Heart right ventricle (tissue), 16 donors: ENCODE measurements around the gene CCR6. TPM values are rescaled to one million over a fixed set of nuclear protein-coding genes. Genes with fewer than 3 reads are reported as not detected.
"Not testable (repeated sequence)": the region's sequence is repeated elsewhere in the genome, so short reads cannot be mapped to it uniquely, and the experiment has no call there.

Source experiments
- ATAC-seq, 8 donors: fragments of 200-7000 bp; cut with Tn5 transposase; one replicate each; pipeline ENCODE4 v1.9.1; 2020; ENCODE audit warnings: mild to moderate bottlenecking in 8 of 8, moderate library complexity in 8 of 8, moderate number of reproducible peaks in 1 of 8
- DNase-seq, 2 donors: peaks; one replicate each; pipeline ENCODE4 v3.0.0-alpha.2; 2020
- H3K27ac ChIP-seq, 10 donors: fragments of 200-600 bp; sonication (generic) in 2 of 10; one replicate each; pipeline versions ENCODE4 v1.5.0 to v1.8.0; 2020 to 2022; ENCODE audit warnings: mild to moderate bottlenecking in 3 of 10
- H3K27me3 ChIP-seq, 7 donors: fragments of 200-600 bp; one replicate each; pipeline ENCODE4 v1.8.0; 2021 to 2022; ENCODE audit warnings: mild to moderate bottlenecking in 2 of 7
- H3K36me3 ChIP-seq, 9 donors: fragments of 200-600 bp; sonication (generic) in 1 of 9; one replicate each; pipeline versions ENCODE4 v1.5.0 to v1.8.0; 2020 to 2022; ENCODE audit warnings: mild to moderate bottlenecking in 2 of 9
- H3K4me1 ChIP-seq, 9 donors: fragments of 200-600 bp; sonication (generic) in 1 of 9; one replicate each; pipeline versions ENCODE4 v1.5.0 to v1.8.0; 2020 to 2022; ENCODE audit warnings: mild to moderate bottlenecking in 4 of 9
- H3K4me3 ChIP-seq, 10 donors: fragments of 200-600 bp; sonication (generic) in 2 of 10; one replicate each; pipeline versions ENCODE4 v1.5.0 to v1.8.0; 2020 to 2022; ENCODE audit warnings: mild to moderate bottlenecking in 7 of 10, moderate library complexity in 2 of 10
- H3K9me3 ChIP-seq, 11 donors: fragments of 200-600 bp in 10 of 11; sonication (generic) in 2 of 11; one replicate each; pipeline versions ENCODE4 v1.5.0 to v1.8.0; 2013 to 2022; ENCODE audit warnings: mild to moderate bottlenecking in 2 of 11, control low read depth in 1 of 11, moderate library complexity in 1 of 11
- WGBS, 2 donors: extraction: QIAGEN DNeasy Blood & Tissue Kit; methylation state at CpG; one replicate each; pipeline ENCODE4 v1.1.7; 2013; ENCODE audit warnings: inconsistent platforms in 1 of 2; 5-methylcytosine and 5-hydroxymethylcytosine counted together
- intact Hi-C, 10 donors: fragments of 100-400 bp; cut with DNase I; formaldehyde crosslinking; loops; one replicate each; pipeline versions ENCODE4 v1.11.1 to v1.14.2; 2022
- polyA plus RNA-seq, 2 donors: library from polyadenylated mRNA; stranded (reverse); fragments of 200-250 nt; gene quantifications; one replicate each; pipeline ENCODE4 v1.2.3, GENCODE V29; 2013
- total RNA-seq, 10 donors: library from RNA; stranded (reverse); fragmentation: NEBNext Ultra II Directional in 3 of 10; extraction: Animal tissue kit (Norgen Biotek cat#: 25700) in 3 of 10; gene quantifications; one replicate each; pipeline versions ENCODE4 v1.2.1 to v1.2.4, GENCODE V29; 2021 to 2023
- TF ChIP-seq, protein P1 (sequence below), 9 donors: fragments of 200-600 bp; sonication (generic) in 2 of 9; IDR thresholded peaks; one replicate each; pipeline versions ENCODE4 v1.5.0 to v1.8.0; 2021 to 2022; ENCODE audit warnings: antibody characterized with exemption in 9 of 9, mild to moderate bottlenecking in 5 of 9, moderate library complexity in 1 of 9
- donor health status: Arrhythmogenic right ventricular cardiomyopathy.
- donor health status: ischemic (EF 13 %, LVEDD 7.1; RV severe dilation, severe dysfunction).
- donor health status: healthy with polysubstance abuse.
- donor health status: DM: no; HTN: yes; CAD: no.
- donor health status: DM: no; HTN: no; CAD: no.
- donor health status: ischemic (EF 25% LVEDD 6.9; RV normal size, moderate dysfunction).
- donor health status: ischemic (EF 25% LVEDD 5.7; RV mildly dilated, moderate dysfunction).
- donor health status: healthy.
- donor health status: DM: yes; HTN: yes; CAD: no.
- donor health status: Ischemic cardiomyopathy.
- donor health status: ischemic (EF 35%, LVEDD 5.7; RV mildly dilated, moderate dysfunction).
- donor health status: nonischemic (EF 11% LVEDD 7.7; RV severe dilation, severe dysfunction).
- donor health status: DM: yes; HTN: yes; CAD: no.
- donor health status: PGD.
- donor health status: ischemic (EF 29% LVEDD 5.4; RV normal size, mild dysfunction).
- donor health status: nonischemic (EF 23%, LVEDD 6.1; RV moderate dilation, normal function).

The CCR6 gene
- total and polyA plus RNA-seq, 12 donors: 0.13 to 0.37 (median 0.16) TPM; not detected in 9

- intact Hi-C loops: no loop called here
- no peak for ATAC-seq
- Histone ChIP-seq H3K27ac (no peak overlapping the region), H3K27me3 (peaks cover 0 to 49% (median 10%) of the 10 kb centered on the region in 7 donors), H3K9me3 (no peaks in the 10 kb centered on the region), H3K4me3 (no peak overlapping the region), H3K36me3 (no peaks in the 10 kb centered on the region), H3K4me1 (no peaks in the 10 kb centered on the region)
- no peak for DNase-seq
- TF ChIP-seq, protein P1, sequence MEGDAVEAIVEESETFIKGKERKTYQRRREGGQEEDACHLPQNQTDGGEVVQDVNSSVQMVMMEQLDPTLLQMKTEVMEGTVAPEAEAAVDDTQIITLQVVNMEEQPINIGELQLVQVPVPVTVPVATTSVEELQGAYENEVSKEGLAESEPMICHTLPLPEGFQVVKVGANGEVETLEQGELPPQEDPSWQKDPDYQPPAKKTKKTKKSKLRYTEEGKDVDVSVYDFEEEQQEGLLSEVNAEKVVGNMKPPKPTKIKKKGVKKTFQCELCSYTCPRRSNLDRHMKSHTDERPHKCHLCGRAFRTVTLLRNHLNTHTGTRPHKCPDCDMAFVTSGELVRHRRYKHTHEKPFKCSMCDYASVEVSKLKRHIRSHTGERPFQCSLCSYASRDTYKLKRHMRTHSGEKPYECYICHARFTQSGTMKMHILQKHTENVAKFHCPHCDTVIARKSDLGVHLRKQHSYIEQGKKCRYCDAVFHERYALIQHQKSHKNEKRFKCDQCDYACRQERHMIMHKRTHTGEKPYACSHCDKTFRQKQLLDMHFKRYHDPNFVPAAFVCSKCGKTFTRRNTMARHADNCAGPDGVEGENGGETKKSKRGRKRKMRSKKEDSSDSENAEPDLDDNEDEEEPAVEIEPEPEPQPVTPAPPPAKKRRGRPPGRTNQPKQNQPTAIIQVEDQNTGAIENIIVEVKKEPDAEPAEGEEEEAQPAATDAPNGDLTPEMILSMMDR (IDR thresholded peaks at IDR 0.05): no peak
- WGBS, 2 donors: 58 to 72% methylated on average over 3 of the region's 3 CpGs
Measured at GRCh38 chr6:167164261-167164660, 41.4 kb downstream of the CCR6 start.

- H3K36me3 ChIP-seq: no peaks in the 10 kb centered on the region
- WGBS, 2 donors: 77 to 83% methylated on average over 2 of the region's 2 CpGs
- peaks cover 0 to 43% (median 10%) of the 10 kb centered on the region in 7 donors for H3K27me3 ChIP-seq
- no peak overlapping the region for H3K4me3 ChIP-seq
- no peak overlapping the region for H3K27ac ChIP-seq
- H3K4me1 ChIP-seq: no peaks in the 10 kb centered on the region
- no peaks in the 10 kb centered on the region for H3K9me3 ChIP-seq
- no peak for DNase-seq
- intact Hi-C loops: no loop called here
- TF ChIP-seq, protein P1 (IDR thresholded peaks at IDR 0.05): no peak
- no peak for ATAC-seq
Measured at GRCh38 chr6:167165858-167166471, 43.1 kb downstream of the CCR6 start.

- H3K27ac ChIP-seq, H3K9me3 ChIP-seq, intact Hi-C loops, H3K4me3 ChIP-seq, H3K36me3 ChIP-seq, H3K4me1 ChIP-seq, ATAC-seq, DNase-seq: not testable (repeated sequence)
- 80 to 81% methylated on average over 7 of the region's 10 CpGs for WGBS, 2 donors
- peaks cover 0 to 52% (median 9%) of the 10 kb centered on the region in 7 donors for H3K27me3 ChIP-seq
Measured at GRCh38 chr6:167167699-167168098, 44.8 kb downstream of the CCR6 start.

DNA sequence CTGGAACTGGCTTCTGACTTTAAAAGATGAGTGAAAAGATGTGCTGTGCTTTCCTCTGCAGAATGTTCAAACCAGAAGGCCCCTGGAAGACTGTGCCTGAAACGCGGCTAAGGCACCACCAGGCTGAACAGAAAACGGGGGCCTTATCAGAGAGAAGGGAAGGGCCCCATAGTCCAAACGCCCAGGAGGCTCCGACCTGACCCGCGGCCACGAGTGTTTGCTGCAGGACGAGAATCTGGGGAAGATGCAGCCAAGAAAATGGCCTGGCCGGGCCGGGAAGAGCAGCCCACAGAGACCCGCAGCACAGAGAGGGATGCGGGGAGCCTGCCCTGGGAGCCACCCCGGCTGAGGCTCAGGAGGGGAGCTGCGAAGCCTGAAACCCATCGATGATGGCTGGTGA lies 45.4 kb downstream of the CCR6 start:
- H3K4me1 ChIP-seq, H3K36me3 ChIP-seq, DNase-seq, H3K4me3 ChIP-seq, ATAC-seq, H3K9me3 ChIP-seq, intact Hi-C loops, H3K27ac ChIP-seq: not testable (repeated sequence)
- peaks cover 0 to 52% (median 12%) of the 10 kb centered on the region in 7 donors for H3K27me3 ChIP-seq
- WGBS, 2 donors: 61 to 66% methylated on average over 12 to 13 of the region's 16 CpGs

DNA sequence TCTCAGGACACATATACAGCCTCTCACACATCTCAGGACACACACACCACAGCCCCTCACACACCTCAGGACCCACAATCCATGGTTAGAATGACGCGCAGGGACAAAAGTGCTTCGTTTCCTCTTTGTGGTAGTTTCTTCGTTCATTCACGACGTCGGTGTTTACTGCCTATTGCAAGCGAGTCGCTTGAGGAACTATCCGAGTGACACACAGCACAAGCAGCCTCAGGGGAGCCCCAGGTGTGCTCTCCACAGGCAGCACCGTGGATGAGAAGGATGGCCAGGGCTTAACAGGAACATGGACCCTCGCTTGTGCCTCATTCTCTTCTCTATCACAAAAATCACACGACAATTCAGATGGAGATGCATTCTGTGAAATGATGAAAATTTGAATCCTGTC lies 47.0 kb downstream of the CCR6 start:
- intact Hi-C loops, DNase-seq, H3K4me3 ChIP-seq, H3K9me3 ChIP-seq, H3K4me1 ChIP-seq, ATAC-seq, H3K36me3 ChIP-seq, H3K27ac ChIP-seq: not testable (repeated sequence)
- H3K27me3 ChIP-seq: peaks cover 0 to 37% (median 12%) of the 10 kb centered on the region in 7 donors
- WGBS, 2 donors: 74 to 81% methylated on average over 3 of the region's 13 CpGs

DNA sequence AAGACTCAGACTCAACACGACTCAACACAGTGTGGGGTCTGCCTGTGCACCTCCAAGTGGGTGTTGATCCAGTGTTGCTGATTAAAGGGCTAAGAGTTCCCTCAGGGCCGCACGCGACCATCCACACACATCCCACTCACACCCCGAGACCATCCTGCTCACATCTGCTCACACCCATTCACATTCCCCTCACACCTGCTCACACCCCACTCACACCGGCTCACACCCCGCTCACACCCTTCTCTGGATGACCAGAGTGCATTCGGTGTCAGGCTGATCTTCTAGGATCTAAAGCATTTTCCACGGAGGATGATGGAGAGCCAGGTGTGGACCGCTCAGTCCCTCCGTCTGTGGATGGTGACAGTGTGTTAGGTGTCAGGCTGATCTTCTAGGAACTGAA lies 48.4 kb downstream of the CCR6 start:
- ATAC-seq, H3K4me1 ChIP-seq, intact Hi-C loops, H3K9me3 ChIP-seq, DNase-seq, H3K27ac ChIP-seq, H3K36me3 ChIP-seq, H3K4me3 ChIP-seq: not testable (repeated sequence)
- H3K27me3 ChIP-seq: peaks cover 0 to 25% (median 12%) of the 10 kb centered on the region in 7 donors
- WGBS, 2 donors: 87 to 88% methylated on average over 11 of the region's 11 CpGs

- WGBS, 2 donors: 80 to 89% methylated on average over 13 of the region's 13 CpGs
- H3K27ac ChIP-seq, H3K36me3 ChIP-seq, intact Hi-C loops, H3K9me3 ChIP-seq, DNase-seq, H3K4me1 ChIP-seq, H3K4me3 ChIP-seq: not testable (repeated sequence)
- peak in 1 of 8 donors; percentile 29 for ATAC-seq
- H3K27me3 ChIP-seq: peaks cover 0 to 22% (median 12%) of the 10 kb centered on the region in 7 donors
Measured at GRCh38 chr6:167172011-167172410, 49.1 kb downstream of the CCR6 start.

GRCh38 chr6:167177271-167177670 lies 54.4 kb downstream of the CCR6 start:
- H3K4me1 ChIP-seq, H3K36me3 ChIP-seq, H3K27ac ChIP-seq, H3K4me3 ChIP-seq, DNase-seq, intact Hi-C loops, ATAC-seq, H3K9me3 ChIP-seq: not testable (repeated sequence)
- peaks cover 0 to 14% (median 6%) of the 10 kb centered on the region in 7 donors for H3K27me3 ChIP-seq
- WGBS, 2 donors: 85 to 86% methylated on average over 14 of the region's 14 CpGs

DNA sequence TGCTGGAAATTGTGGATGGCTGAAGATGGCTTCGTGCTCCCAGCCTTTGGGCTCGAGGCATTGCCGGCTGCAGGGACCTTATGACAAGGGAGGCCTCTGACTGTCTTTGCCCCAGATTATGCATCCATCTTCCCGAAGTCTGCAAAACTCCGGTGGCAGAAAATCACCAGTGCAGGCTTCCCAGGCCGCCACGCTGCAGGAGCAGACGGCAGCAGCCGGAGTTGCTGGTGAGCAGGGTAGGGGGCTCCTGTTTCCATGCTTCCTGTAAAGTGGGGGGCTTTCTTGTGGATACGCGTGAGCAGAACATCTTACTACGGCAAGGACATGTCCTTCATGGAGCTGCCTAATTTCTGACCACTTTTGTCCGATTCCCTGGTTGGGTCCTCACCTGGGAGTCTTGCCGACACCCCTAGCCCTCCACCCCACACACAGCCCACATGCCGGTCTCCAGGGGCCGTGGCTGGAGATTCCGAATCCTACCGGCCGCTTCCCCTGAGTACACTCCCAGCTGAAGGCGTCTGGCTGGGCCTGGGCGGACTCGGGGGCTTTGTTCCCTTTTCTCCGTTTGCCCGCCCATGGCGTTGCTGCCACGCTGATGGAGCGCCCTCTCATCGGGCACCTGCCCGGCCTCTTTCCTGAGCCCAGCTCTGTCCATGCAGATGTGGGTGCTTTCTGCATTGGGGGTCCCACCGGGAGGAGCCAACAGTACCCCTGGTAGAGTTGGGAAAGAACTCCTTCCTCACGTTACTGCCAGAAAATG lies 56.2 kb downstream of the CCR6 start:
- WGBS, 2 donors: 87 to 88% methylated on average over 24 to 25 of the region's 31 CpGs
- ATAC-seq: peak in 1 of 8 donors; percentile 17
- H3K27ac ChIP-seq, intact Hi-C loops, H3K4me3 ChIP-seq, H3K27me3 ChIP-seq, DNase-seq, H3K4me1 ChIP-seq, H3K36me3 ChIP-seq, H3K9me3 ChIP-seq: not testable (repeated sequence)
